OCI-M1 (cell line): ENCODE results near the gene DPYD.

Experiments used
- DNase-seq: peaks from one replicate; lab custom pipeline; 2025; lab: John Stamatoyannopoulos, UW

DPYD gene

GRCh38 chr1:97044159-97044760 is 876.6 kb downstream of the DPYD start:
- no peak for DNase-seq

GRCh38 chr1:97042551-97042950 is 878.3 kb downstream of the DPYD start:
- DNase-seq: no peak

GRCh38 chr1:97041026-97041425 is 879.8 kb downstream of the DPYD start:
- DNase-seq: no peak

GRCh38 chr1:97038410-97038809 is 882.4 kb downstream of the DPYD start:
- no peak for DNase-seq

- no peak for DNase-seq
Measured at GRCh38 chr1:97034651-97035050, 886.2 kb downstream of the DPYD start.

- peak; percentile 57 for DNase-seq
Measured at GRCh38 chr1:97033949-97034348, 886.9 kb downstream of the DPYD start.
